Panc1 (cell line): ENCODE measurements around the gene ELFN1. TPM values are rescaled to one million over a fixed set of nuclear protein-coding genes. Genes with fewer than 3 reads are reported as not detected.
A peak's percentile ranks its signal among the peaks of the same experiment; 100 is the strongest.

Experiments used
- ATAC-seq: fragments of 200-7000 bp; cut with Tn5 transposase; 2 replicates; pipeline ENCODE4 v1.9.1; 2020; ENCODE audit warnings: mild to moderate bottlenecking, moderate library complexity
- BruUV-seq: library from RNA; stranded (reverse); fragments of 400-500 nt; replicated peaks from 2 replicates; lab custom pipeline; 2021; lab: Mats Ljungman, UMichigan
- CTCF ChIA-PET: fragments of 300-600 bp; sonication (Branson Sonifier 250); formaldehyde crosslinking; loops from one replicate; lab custom pipeline; 2022; ENCODE audit warnings: antibody characterized with exemption; lab: Charles Lee
- POLR2A ChIA-PET: fragments of 300-600 bp; sonication (Branson Sonifier 250); formaldehyde crosslinking; loops from one replicate; lab custom pipeline; 2022; ENCODE audit warnings: antibody characterized with exemption; lab: Charles Lee
- DNase-seq: peaks from one replicate; pipeline ENCODE4 v3.0.0-alpha.2; 2010; ENCODE audit warnings: low read depth, low spot score
- H3K27ac ChIP-seq: 2 replicates; pipeline ENCODE4 v1.5.1; 2011; ENCODE audit warnings: mild to moderate bottlenecking, low read length, inconsistent platforms
- H3K27me3 ChIP-seq: fragments of 200-500 bp; sonication (Bioruptor generic); 2 replicates; pipeline ENCODE4 v1.6.0; 2014; ENCODE audit warnings: low read length, inconsistent platforms; ENCODE audit not compliant: control insufficient read depth, insufficient read depth
- H3K36me3 ChIP-seq: fragments of 200-500 bp; sonication (Bioruptor generic); 2 replicates; pipeline ENCODE4 v1.5.1; 2014; ENCODE audit warnings: inconsistent platforms, mild to moderate bottlenecking, low read length, moderate library complexity; ENCODE audit not compliant: control insufficient read depth, insufficient read depth
- H3K4me1 ChIP-seq: 2 replicates; pipeline ENCODE4 v1.5.1; 2011; ENCODE audit warnings: inconsistent platforms, mild to moderate bottlenecking, low read length, moderate library complexity; ENCODE audit not compliant: control insufficient read depth, insufficient read depth
- H3K4me3 ChIP-seq, 2 experiments: 2 replicates each; pipeline ENCODE4 v1.5.1; 2011 to 2012; ENCODE audit warnings: low read depth in 2 of 2, low read length in 2 of 2, mild to moderate bottlenecking in 2 of 2, inconsistent platforms in 1 of 2, moderate library complexity in 1 of 2
- H3K9me3 ChIP-seq: fragments of 200-500 bp; sonication (Bioruptor generic); 2 replicates; pipeline ENCODE4 v1.5.1; 2014; ENCODE audit warnings: low read depth, mild to moderate bottlenecking, inconsistent platforms, low read length, moderate library complexity; ENCODE audit not compliant: control insufficient read depth, insufficient read depth
- POLR2AphosphoS5 ChIP-seq: IDR thresholded peaks from 2 replicates; pipeline ENCODE4 v1.6.1; 2012; ENCODE audit warnings: mild to moderate bottlenecking, low read depth, low read length, moderate library complexity
- SIN3A ChIP-seq: IDR thresholded peaks from 2 replicates; pipeline ENCODE4 v1.6.1; 2012; ENCODE audit warnings: low read depth, mild to moderate bottlenecking, low read length, moderate library complexity, borderline replicate concordance; ENCODE audit not compliant: insufficient read depth
- TCF7L2 ChIP-seq: IDR thresholded peaks from 2 replicates; pipeline ENCODE4 v1.6.1; 2011; ENCODE audit warnings: mild to moderate bottlenecking, low read depth, low read length, inconsistent platforms
- in situ Hi-C: cut with HindIII; loops from 2 replicates; pipeline ENCODE4 v1.10.0; 2016; ENCODE audit warnings: low sequenced_read_pairs, low pct_unique_long_range_greater_than_20kb
- intact Hi-C: fragments of 100-400 bp; cut with micrococcal nuclease; formaldehyde crosslinking; loops from one replicate; pipeline ENCODE4 v1.10.0; 2022; ENCODE audit not compliant: unreplicated experiment
- total RNA-seq: library from RNA; stranded (reverse); gene quantifications from one replicate; pipeline ENCODE4 v1.2.1, GENCODE V29; 2021; ENCODE audit not compliant: unreplicated experiment
- TF ChIP-seq, protein P1 (sequence below): fragments of 450-650 bp; IDR thresholded peaks from 2 replicates; pipeline ENCODE4 v1.5.1; 2017; ENCODE audit warnings: mild to moderate bottlenecking
- TF ChIP-seq, protein P2 (sequence below), 2 experiments: IDR thresholded peaks; 2 replicates each; pipeline ENCODE4 v1.6.1; 2011 to 2012; ENCODE audit warnings: low read depth in 2 of 2, control low read depth in 1 of 2, low read length in 1 of 2, mild to moderate bottlenecking in 1 of 2, moderate library complexity in 1 of 2; ENCODE audit not compliant: insufficient read depth in 1 of 2

The ELFN1 gene
- total RNA-seq, 1 experiment from 2014 or later, result 39.0 TPM

DNA sequence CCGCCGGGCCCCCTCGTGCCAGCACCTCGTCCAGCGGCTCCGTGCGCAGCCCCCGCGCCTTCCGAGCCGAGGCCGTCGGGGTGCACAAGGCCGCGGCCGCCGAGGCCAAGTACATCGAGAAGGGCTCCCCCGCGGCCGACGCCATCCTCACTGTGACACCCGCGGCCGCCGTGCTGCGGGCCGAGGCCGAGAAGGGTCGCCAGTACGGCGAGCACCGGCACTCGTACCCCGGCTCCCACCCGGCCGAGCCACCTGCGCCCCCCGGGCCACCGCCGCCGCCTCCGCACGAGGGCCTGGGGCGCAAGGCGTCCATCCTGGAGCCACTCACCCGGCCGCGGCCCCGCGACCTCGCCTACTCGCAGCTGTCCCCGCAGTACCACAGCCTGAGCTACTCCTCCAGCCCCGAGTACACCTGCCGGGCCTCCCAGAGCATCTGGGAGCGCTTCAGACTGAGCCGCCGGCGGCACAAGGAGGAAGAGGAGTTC lies 76.5 kb downstream of the ELFN1 start:
- no peak for TF ChIP-seq TCF7L2
- TF ChIP-seq SIN3A, result no peak
- TF ChIP-seq, protein P1, sequence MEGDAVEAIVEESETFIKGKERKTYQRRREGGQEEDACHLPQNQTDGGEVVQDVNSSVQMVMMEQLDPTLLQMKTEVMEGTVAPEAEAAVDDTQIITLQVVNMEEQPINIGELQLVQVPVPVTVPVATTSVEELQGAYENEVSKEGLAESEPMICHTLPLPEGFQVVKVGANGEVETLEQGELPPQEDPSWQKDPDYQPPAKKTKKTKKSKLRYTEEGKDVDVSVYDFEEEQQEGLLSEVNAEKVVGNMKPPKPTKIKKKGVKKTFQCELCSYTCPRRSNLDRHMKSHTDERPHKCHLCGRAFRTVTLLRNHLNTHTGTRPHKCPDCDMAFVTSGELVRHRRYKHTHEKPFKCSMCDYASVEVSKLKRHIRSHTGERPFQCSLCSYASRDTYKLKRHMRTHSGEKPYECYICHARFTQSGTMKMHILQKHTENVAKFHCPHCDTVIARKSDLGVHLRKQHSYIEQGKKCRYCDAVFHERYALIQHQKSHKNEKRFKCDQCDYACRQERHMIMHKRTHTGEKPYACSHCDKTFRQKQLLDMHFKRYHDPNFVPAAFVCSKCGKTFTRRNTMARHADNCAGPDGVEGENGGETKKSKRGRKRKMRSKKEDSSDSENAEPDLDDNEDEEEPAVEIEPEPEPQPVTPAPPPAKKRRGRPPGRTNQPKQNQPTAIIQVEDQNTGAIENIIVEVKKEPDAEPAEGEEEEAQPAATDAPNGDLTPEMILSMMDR, result no peak
- TF ChIP-seq POLR2AphosphoS5, result no peak
- TF ChIP-seq, protein P2, sequence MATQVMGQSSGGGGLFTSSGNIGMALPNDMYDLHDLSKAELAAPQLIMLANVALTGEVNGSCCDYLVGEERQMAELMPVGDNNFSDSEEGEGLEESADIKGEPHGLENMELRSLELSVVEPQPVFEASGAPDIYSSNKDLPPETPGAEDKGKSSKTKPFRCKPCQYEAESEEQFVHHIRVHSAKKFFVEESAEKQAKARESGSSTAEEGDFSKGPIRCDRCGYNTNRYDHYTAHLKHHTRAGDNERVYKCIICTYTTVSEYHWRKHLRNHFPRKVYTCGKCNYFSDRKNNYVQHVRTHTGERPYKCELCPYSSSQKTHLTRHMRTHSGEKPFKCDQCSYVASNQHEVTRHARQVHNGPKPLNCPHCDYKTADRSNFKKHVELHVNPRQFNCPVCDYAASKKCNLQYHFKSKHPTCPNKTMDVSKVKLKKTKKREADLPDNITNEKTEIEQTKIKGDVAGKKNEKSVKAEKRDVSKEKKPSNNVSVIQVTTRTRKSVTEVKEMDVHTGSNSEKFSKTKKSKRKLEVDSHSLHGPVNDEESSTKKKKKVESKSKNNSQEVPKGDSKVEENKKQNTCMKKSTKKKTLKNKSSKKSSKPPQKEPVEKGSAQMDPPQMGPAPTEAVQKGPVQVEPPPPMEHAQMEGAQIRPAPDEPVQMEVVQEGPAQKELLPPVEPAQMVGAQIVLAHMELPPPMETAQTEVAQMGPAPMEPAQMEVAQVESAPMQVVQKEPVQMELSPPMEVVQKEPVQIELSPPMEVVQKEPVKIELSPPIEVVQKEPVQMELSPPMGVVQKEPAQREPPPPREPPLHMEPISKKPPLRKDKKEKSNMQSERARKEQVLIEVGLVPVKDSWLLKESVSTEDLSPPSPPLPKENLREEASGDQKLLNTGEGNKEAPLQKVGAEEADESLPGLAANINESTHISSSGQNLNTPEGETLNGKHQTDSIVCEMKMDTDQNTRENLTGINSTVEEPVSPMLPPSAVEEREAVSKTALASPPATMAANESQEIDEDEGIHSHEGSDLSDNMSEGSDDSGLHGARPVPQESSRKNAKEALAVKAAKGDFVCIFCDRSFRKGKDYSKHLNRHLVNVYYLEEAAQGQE (IDR thresholded peaks at IDR 0.05; ENCODE audit: insufficient read depth in 1 of 2, low read depth in 2 of 2, low read length in 1 of 2), result no peak
- BruUV-seq, result no TSS peak
- H3K27me3 ChIP-seq, result no peaks in the 10 kb centered on the region
- H3K9me3 ChIP-seq, result no peaks in the 10 kb centered on the region
- H3K27ac ChIP-seq, result no peak overlapping the region
- DNase-seq (no peak), ATAC-seq (no peak)
- no peaks in the 10 kb centered on the region for H3K36me3 ChIP-seq
- POLR2A ChIA-PET, result no interaction called here
- H3K4me1 ChIP-seq, result peaks cover 32% of the 10 kb centered on the region
- intact Hi-C loops (no loop called here), in situ Hi-C loops (no loop called here)
- no peak overlapping the region for H3K4me3 ChIP-seq
- CTCF ChIA-PET, result no interaction called here

GRCh38 chr7:1747004-1747801 lies 77.1 kb downstream of the ELFN1 start:
- DNase-seq (no peak), ATAC-seq (no peak)
- H3K36me3 ChIP-seq, result no peaks in the 10 kb centered on the region
- no peak overlapping the region for H3K27ac ChIP-seq
- intact Hi-C loops (no loop called here), in situ Hi-C loops (no loop called here)
- TSS peak; percentile 73 for BruUV-seq
- H3K4me3 ChIP-seq, result no peak overlapping the region
- H3K27me3 ChIP-seq, result no peaks in the 10 kb centered on the region
- ChIA-PET CTCF (no interaction called here), POLR2A (no interaction called here)
- no peaks in the 10 kb centered on the region for H3K9me3 ChIP-seq
- TF ChIP-seq POLR2AphosphoS5 (no peak), TCF7L2 (no peak), SIN3A (no peak)
- TF ChIP-seq, protein P2 (IDR thresholded peaks at IDR 0.05; ENCODE audit: insufficient read depth in 1 of 2, low read depth in 2 of 2, low read length in 1 of 2), result no peak
- TF ChIP-seq, protein P1, result no peak
- H3K4me1 ChIP-seq, result peaks cover 28% of the 10 kb centered on the region
